ENCODE measurements around the gene OR51A2.

DNA sequence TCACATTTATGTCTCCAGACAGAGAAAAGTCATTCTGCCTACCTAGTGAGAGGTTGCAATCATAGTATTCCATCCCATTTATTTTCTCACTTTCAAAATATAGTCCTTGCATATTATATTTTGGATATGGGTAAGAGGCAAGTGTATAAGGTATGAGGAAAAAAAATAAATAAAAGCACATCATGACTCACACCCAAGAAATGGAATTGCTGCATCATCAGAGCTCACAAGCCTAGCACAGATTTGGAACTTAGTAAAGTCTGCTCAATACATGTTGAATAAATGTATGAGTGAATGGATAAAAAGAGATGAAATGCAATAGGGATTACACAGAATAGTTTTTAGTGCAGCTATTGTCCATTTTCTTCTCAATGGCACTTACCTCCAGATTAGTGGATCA lies 28.9 kb downstream of the OR51A2 start:
- TF ChIP-seq CTCF (IDR thresholded peaks at IDR 0.05), result no peak
- no peak for TF ChIP-seq EP300 (IDR thresholded peaks at IDR 0.05; ENCODE audit: low read depth)
- TF ChIP-seq POLR2A (IDR thresholded peaks at IDR 0.05), result no peak
- no peak for TF ChIP-seq POLR2AphosphoS5 (IDR thresholded peaks at IDR 0.05)
